Lower leg skin (tissue), 3 donors: ENCODE data around the gene CNTFR.

ENCODE experiments used
- POLR2A ChIP-seq, 2 donors: fragments of 450-650 bp; IDR thresholded peaks; one replicate each; pipeline ENCODE4 v1.6.1; 2016 to 2017; ENCODE audit warnings: antibody characterized with exemption in 2 of 2, mild to moderate bottlenecking in 1 of 2, moderate library complexity in 1 of 2
- TF ChIP-seq, protein P1 (sequence below), 3 donors: fragments of 450-650 bp; IDR thresholded peaks; one replicate each; pipeline ENCODE4 v1.5.1; 2016; ENCODE audit warnings: antibody characterized with exemption in 3 of 3, mild to moderate bottlenecking in 3 of 3, moderate library complexity in 2 of 3

DNA sequence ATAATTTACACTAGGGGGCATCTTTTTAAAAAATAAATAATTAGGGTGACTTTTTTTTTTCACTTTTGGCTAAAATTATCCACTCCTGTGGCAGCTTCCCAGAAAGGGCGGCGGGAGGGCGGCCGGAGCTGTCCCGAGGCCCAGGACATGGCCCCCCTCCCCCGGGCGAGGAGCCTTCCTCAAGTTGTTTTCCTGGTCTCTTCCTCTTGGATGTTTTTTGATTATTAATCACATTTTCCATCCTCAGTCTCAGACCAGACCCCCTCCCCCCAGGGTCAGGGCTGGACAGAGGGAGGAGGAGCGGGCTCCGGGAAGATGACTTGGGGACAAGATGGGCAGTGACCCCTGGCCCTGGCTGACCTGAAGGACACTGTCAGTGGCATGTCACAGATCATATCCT, 4.7 kb upstream of the CNTFR start:
- TF ChIP-seq, protein P1, sequence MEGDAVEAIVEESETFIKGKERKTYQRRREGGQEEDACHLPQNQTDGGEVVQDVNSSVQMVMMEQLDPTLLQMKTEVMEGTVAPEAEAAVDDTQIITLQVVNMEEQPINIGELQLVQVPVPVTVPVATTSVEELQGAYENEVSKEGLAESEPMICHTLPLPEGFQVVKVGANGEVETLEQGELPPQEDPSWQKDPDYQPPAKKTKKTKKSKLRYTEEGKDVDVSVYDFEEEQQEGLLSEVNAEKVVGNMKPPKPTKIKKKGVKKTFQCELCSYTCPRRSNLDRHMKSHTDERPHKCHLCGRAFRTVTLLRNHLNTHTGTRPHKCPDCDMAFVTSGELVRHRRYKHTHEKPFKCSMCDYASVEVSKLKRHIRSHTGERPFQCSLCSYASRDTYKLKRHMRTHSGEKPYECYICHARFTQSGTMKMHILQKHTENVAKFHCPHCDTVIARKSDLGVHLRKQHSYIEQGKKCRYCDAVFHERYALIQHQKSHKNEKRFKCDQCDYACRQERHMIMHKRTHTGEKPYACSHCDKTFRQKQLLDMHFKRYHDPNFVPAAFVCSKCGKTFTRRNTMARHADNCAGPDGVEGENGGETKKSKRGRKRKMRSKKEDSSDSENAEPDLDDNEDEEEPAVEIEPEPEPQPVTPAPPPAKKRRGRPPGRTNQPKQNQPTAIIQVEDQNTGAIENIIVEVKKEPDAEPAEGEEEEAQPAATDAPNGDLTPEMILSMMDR (IDR thresholded peaks at IDR 0.05), result no peak
- no peak for TF ChIP-seq POLR2A (IDR thresholded peaks at IDR 0.05)
